HG03196 (cell line): ENCODE data around the gene PHLDB2.
"Not testable (repeated sequence)": the region's sequence is repeated elsewhere in the genome, so short reads cannot be mapped to it uniquely, and the experiment has no call there.

Experiments
- ATAC-seq: cut with Tn5 transposase; IDR thresholded peaks from one replicate; pipeline ENCODE4 v1.9.1; 2021; ENCODE audit not compliant: unreplicated experiment

Gene PHLDB2

DNA sequence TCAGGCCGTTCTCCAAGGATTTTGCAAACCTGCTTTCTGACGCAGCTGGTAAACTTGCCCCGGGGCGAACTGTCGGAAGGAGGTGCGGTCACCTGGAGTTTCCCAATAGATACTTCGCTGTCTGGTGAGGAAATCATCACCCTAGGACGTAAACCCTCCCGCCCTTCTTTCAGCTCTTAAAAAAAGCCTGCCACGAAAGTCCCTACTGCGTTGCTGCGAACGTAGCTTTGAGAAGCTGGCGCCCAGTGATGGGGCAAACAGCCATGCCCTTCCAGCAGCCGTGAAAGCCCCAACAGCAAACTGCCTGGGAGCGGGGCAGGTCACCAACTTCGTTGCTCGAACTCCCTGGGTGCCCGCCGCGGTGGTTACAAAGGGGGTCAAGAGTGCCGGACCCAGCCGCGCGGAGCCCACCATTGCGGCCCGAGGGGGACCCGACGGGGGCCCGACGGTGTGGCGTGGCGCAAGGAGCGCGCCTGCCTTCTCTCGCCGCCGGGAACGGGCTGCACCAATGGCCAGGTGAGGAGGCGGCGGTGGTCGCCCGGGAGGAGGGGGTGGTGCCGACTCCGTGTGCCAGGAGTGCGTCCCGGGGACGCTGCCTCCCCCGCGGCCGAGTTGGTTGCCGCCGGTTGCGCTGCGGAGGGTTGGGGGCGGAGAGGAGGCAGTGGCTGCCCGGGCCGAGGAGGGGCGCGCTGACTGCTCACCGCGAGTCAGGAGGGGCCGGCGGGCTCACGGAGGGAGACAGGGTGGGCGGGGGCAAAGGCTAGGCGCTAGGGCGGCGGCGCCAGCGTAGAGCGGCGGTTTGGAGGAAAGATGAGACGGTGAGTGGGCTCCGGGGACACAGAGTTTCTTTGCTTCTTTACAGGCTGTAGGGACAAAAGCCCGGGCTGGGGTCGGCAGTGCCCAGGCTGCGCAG is at the start of gene PHLDB2:
Gene PHLDB2, plus strand, starts transcription at position 205 of the 913 bp plus-strand sequence. CDS start 24,813 bp downstream, outside the sequence.
- no peak for ATAC-seq

DNA sequence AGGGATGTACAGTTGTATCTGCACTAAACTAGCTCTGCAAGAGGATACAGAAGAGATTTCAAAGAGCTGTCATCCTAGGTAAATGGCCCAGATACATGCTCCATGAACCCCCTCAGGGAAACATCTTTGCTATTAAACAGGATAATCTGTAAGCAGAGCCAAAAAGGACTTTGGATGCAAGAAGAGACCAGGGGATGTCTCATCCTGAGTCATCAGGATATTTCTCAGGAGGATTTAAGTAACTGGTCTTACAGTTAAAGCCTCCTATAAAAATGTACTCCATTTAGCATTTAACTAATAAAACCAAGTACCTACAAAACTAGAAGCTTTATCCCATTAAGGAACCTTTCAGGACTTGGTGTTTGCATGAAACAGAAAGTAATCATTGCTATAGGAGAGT is 48.2 kb upstream of the PHLDB2 start:
- no peak for ATAC-seq

DNA sequence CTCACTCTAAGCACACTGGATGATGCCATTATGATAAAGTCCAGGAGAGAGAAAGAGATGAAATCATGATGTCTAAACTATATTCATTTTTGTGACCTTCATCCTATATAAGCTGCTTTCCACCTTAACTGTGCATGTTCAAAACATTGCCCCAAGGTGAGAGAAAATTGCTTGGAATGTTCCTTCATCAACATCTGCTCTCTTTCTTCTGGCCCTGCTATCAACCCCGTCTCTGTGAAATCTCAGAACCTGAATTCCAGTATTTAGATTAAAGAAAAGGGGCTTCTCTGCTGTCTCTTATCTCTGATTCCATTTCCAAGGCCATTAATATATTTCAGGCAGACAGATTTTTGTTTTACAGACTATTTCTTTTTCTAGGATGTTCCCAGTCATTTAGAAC is 47.3 kb upstream of the PHLDB2 start:
- ATAC-seq = no peak

DNA sequence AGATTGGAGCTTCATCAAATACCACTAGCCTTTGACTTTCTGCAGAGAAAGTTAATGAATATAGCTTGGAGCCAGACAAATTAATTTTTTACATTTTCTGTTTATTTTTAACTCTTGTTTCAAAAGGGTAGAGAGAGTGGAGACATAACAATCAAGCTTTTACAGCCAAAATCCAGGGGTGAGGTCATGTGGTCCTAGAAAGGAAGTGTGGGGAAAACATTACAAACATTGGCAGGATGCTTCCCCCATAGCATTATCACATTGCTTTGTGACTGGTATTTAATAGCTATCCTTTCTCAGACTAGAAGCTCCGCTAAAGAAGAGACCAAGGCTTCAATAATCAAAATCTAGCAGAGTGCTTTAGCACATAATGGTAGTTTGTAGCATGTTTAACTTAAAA is 46.4 kb upstream of the PHLDB2 start:
- no peak for ATAC-seq

DNA sequence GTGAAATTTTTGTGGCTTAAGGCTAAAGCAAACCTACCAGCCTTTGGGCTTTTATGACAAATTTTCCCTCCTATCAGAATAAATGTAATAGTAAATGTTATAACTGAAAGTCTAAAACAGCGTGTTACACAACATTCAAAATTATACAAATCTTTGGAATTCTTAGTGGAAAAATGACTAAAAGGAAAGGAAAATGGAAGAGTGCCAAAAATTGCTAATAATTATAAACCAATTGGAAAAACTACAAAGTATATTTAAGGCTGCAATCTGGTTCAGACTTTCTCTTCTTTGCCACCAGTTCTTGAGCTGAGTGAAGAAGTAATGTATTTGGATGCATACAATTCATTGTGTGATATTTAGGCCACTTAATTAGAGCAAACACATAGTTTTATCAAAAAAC is 45.6 kb upstream of the PHLDB2 start:
- ATAC-seq = no peak

DNA sequence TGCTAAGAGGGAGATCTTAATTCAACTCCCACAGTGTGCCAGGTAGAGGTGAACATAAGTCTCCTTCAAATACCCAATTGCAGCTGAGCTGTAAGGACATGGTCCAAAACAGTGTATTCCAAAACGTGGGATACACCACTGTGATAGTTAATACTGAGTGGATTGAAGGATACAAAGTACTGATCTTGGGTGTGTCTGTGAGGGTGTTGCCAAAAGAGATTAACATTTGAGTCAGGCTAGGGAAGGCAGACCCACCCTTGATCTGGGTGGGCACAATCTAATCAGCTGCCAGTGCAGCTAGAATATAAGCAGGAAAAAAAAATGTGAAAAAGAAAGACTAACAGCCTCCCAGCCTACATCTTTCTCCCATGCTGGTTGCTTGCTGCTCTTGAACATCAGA is 45.1 kb upstream of the PHLDB2 start:
- ATAC-seq = no peak

DNA sequence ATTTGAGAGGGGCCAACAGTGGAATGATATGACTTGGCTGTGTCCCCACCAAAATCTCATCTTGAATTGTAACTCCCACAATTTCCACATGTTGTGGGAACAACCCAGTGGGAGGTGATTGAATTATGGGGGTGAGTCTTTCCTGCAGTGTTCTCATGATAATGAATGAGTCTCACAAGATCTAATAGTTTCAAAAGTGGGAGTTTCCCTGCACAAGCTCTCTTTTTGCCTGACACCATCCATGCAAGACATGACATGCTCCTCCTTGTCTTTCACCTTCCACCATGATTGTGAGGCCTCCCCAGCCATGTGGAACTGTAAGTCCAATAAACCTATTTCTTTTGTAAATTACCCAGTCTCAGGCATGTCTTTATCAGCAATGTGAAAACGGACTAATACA is 42.3 kb upstream of the PHLDB2 start:
- ATAC-seq = not testable (repeated sequence)

DNA sequence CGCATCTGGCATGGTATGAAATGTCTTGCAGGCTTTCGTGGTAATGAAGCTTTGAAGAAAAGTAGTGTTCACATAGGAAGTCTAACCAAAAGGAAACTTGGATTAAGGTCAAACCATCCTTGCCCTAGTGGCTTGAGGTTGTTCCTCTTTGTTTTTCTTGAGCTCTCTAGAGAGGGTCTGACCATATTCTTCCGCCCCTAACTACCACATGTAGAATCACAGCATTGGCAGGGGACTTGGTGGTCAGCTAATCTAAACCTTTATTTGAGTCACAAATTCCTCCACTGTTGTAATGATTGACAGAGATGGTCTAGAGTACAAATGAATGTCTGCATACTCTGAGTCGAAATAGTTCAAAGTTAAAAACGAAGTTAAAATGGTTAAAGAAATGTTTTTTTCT is 39.1 kb upstream of the PHLDB2 start:
- ATAC-seq = no peak

DNA sequence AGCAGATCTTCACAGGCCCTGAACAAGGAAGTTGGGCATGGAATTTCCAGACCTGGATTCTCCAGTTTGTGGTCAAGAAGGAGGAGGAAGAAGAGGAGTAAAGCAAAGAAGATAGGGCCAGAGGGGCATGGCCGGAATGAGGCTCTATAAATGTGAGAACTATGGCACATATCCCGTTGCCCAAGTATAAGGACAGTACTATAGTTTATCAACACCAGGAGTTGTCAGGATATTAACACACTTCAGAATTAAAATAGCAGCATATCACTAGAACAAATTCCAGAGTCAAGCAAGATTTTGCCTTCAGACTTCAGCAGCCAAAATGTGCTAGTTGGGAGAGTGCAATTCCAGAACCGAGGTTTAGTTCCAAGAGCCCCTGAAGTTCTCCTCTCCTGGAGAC is 38.4 kb upstream of the PHLDB2 start:
- ATAC-seq = no peak

DNA sequence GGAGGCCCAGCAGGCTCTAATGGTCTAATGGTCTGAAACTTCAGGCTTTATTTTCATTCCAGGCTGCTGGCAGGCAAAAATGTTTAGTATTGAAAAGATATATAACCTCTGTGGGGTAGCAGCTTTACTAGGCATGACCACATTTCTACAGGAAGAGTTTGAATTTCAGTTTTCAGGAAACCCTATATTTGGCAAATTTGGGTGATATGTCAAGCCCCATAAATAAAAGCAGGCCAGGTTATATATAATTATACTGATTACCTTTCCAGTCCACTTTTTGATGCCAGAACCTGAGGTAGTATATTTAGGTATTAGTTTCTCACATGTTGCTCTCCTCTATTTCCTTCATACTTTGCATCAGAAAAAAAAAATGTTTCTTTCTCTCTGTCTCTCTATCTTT is 37.2 kb upstream of the PHLDB2 start:
- no peak for ATAC-seq

DNA sequence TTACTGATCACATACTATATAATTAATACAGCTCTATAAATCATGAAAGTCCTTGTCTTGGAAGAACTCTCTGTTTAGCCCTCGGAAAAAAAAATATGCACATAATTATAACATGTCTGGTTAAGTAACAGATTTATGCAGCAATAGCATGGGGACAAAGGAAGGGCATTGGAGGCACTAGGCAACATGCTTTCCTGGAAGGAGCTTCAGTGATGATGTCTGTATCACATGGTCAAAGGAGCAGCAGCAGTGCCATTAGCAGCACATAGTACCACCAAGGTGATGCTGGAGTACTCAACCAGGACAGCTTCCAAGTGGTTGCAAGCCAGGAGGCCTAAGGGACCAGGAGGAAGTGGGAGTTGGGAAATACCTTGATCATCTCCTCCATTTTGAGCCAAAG is 36.3 kb upstream of the PHLDB2 start:
- ATAC-seq = no peak

DNA sequence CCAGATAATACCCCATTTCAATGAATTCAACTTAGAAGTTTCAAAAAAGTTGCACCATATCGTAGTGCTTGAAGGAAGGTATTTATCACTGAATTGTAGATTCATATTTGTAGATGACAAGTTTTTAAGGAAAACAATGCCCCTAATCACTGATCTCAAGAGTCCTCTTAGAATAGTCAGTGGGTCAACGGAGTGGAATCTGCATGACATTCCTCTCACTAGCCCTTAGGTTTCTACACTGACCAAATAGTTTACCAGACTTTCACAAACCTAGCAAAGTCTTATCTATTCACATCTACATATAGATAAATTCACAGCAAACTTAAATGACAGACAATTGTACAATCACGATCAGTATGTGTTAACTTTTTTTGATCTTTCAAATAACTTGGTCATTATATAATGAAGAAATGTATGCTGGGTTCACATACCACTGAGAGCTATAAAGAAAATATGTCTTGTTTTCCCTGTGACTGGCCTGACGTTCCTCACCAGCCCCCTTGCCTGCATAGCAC is 35.7 kb upstream of the PHLDB2 start:
- no peak for ATAC-seq

DNA sequence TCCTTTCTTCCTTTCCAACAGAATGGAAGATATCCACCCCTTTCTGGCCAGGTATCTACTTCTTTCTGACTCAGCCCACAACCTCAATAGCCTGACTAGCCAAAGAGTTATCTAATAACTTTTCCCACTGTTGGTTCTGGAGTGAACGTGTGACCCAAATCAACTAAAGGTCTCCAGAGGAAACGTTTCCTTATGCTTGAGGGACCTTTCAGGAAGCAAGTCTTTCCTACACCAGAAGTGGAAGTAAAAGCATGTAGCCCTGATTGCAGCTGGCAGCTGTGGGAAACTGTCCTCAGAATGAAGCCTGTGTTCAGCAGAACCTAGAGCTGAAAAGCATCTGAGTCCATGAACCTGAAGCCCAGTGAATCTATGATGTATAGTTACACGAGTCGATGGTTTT is 34.7 kb upstream of the PHLDB2 start:
- no peak for ATAC-seq

DNA sequence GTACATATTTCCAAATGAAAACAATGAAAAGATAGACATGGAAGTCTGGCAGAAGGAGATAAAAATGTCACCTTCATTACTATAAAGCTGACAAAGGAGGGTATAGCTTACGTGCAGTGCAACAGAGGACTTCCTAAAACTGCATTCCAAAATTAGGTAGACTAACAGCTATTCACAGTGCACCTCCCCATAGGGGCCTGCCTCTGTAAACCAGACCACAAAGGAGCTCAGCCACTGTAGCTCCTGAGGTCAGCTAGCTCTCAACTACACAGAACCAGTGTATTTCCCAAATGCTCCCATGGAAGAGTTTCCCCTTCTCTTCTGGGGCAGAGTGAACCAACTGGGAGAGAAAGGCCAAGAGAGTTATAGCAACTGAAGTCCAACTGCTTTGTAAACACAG is 31.2 kb upstream of the PHLDB2 start:
- no peak for ATAC-seq

DNA sequence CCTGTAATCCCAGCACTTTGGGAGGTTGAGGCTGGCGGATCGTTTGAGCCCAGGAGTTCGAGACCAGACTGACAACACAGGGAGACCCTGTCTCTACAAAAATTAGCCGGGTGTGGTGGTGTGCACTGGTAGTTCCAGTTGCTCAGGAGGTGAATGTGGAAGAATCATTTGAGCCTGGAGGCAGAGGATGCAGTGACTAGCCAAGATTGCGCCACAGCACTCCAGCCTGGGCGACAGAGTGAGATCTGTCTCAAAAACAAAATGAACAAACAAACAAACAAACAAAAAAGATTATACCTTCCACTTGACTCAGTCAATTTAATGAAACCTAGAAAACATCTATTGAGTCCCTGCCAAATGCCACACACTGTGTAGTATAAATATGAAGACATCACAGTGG is 30.5 kb upstream of the PHLDB2 start:
- ATAC-seq = no peak

DNA sequence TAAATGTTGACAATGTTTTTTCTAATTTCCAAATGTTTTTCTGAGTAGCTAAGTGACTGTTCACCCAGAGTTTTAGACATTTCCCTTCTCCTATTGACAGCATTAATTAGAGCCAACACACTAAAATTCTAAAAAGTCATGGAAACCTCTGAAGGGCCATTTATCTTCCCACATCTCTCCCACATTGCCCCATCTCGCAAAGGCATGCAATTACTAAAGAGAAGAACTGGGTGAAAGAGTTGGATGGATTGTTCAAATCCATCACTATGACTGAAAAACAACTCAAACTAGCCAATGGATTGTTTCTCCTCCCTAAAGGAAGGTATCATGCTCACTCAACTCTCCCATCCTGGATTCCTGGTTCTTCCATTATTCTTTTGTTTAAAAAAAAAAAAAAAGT is 30.0 kb upstream of the PHLDB2 start:
- no peak for ATAC-seq

DNA sequence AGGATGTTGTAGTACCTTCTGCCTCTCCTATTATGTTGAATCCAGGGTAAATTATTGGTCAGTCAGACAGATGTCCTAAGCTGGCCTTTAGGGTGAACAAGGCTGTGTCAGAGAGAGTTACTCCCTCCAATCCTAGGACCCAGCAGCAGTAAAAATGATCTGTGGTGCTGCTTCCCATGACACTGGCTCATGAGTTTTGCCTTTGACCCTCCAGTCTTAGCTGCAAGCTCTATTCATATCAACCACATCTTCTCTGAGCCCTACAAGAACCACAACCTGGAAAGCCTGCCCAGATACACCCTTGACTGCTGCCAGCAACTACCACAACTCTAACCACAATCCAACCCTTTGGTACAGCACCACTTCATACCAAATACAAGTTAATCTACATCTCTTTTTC is 27.2 kb upstream of the PHLDB2 start:
- ATAC-seq = no peak

DNA sequence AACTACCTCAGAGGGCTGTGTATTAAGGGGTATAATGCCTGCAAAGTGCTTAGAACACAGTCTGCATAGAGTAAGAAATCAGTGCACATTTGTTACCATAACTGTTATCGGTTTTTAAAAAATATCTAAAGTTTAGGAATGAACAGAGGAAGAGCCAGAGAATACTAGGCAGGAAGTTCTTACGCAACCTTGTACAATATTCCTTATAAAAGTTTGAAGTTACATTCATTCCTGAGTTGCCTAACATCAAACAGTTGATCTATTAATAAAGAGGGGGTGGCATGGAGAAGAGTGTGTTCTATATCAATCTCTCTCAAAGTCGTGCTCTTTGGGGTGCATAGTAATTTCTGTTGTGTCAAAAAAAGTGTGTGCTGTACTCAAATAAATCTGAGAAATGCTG is 22.0 kb upstream of the PHLDB2 start:
- ATAC-seq = no peak

DNA sequence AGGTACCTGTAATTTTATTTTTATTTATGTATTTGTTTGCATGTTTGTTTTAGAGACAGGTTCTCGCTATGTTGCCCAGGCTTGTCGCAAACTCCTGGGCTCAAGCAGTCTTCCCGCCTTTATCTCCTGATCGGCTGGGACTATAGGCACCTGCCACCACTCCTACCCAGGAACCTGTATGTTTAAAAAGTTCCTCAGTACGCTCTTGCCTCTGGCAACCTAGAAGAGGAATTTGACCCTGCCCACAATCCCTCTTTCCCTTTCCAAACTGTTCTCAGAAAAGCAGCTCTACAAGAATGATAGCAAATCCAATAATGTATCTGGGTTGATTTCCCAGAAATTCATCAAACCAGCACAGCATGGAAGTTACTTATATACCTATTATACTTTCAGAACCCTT is 20.9 kb upstream of the PHLDB2 start:
- no peak for ATAC-seq

DNA sequence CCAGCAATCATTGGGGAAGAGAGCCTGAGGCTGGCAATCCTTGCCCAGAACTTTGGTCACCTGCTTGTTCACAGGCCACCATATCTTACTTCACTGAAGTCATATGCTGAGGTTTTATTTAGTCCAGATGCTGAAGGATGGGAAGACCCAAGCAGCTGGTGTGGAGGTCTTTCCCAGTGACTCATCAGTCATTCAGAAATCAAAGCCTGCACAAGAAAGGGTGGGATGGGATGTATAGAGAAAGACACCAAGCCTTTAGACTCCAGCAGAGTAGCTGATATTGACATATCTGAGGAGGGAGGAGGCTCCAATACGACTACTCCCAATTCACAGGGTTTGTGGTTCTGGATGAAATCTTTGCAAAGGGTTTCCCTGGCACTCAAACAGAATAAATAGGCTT is 13.0 kb upstream of the PHLDB2 start:
- no peak for ATAC-seq

DNA sequence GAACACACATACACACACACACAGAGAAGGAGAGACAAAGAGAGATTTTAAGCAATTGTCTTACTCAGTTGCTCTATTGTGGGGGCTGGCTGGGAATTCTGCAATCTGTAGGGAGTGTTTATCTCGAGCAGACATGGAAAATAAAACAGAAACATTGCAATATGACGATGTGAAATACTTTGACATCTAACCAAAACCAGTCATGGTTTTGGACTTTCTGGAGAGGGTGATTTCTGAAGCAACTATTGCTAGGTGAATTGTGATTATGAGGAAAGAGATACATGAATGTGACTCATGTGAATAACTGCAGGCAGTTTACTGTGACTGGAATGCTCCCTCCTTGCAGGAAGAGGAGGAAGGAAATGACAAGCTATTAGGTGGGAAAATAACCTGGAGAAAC is 12.3 kb upstream of the PHLDB2 start:
- no peak for ATAC-seq

DNA sequence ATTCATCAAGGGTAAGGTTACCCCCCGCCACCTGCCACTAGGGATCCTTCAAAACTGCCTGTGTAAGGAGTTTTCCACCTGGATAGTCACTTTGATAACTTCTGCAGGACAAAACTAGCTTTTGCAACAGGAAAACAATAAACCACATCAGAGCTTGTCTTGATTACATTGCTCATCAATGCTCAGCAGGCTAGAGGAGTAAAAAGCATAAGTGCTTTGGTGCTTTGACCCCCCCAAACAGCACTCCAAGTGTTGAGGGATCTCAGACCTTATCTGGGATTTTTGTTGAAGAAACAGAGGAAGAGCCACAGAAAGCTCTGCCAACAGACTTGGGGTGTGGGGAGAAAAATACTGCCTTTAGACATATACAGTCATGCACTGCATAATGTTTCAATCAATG is 10.8 kb upstream of the PHLDB2 start:
- no peak for ATAC-seq

DNA sequence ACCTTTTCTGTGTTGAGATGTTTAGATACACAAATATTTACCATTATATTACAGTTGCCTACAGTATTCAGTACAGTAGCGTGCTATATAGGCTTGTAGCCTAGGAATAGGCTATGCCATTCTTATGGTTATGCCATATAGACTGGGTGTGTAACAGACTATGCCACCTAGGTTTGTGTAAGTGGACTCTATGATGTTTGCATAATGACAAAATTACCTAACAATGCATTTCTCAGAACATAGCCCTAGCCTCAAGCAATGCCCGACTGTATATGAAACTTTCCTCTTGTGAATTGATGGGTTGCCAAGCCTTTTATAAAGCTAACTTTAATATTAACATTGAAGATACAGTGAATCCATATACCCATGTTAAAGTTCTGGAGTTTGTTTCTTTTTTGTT is 10.3 kb upstream of the PHLDB2 start:
- no peak for ATAC-seq
